Measurements from ENCODE around the gene KLF8.

- TF ChIP-seq ZNF318 (IDR thresholded peaks at IDR 0.05; ENCODE audit: borderline replicate concordance in 1 of 2, low read depth in 1 of 2) (no peak), FOSL1 (tag; conservative IDR thresholded peaks at IDR 0.05) (no peak), FOXP1 (CRISPR knock-in tag; IDR thresholded peaks at IDR 0.05) (no peak), NR2C2 (CRISPR knock-in tag; IDR thresholded peaks at IDR 0.05) (no peak), NR2C2 (tag; IDR thresholded peaks at IDR 0.05) (no peak), CTBP1 (IDR thresholded peaks at IDR 0.05; ENCODE audit: borderline replicate concordance) (no peak), PCBP2 (IDR thresholded peaks at IDR 0.05; ENCODE audit: low read depth, low read length, poor library complexity, severe bottlenecking) (no peak), POLR2AphosphoS5 (IDR thresholded peaks at IDR 0.05; ENCODE audit: control insufficient read depth, insufficient read depth, low read depth, low read length) (no peak), ZBTB33 (CRISPR knock-in tag; IDR thresholded peaks at IDR 0.05) (no peak)
These were observed 57.3 kb downstream of the KLF8 start for GRCh38 chrX:56289449-56289848.
